GM12878 (cell line): Measurements from ENCODE around the gene APOC1.

ENCODE experiments used
- BHLHE40 ChIP-seq, 2 experiments: fragments of 450-650 bp in 1 of 2; IDR thresholded peaks; 2 replicates each; pipeline ENCODE4 v1.6.1; 2011 to 2017; ENCODE audit warnings: low read depth in 2 of 2, borderline replicate concordance in 1 of 2, improper control_type of control experiment in 1 of 2, low read length in 1 of 2, mild to moderate bottlenecking in 1 of 2
- ETV6 ChIP-seq, 2 experiments: fragments of 450-650 bp in 1 of 2; IDR thresholded peaks in 1 of 2; conservative IDR thresholded peaks in 1 of 2; 2 replicates each; pipeline ENCODE4 v1.6.1; 2014; ENCODE audit warnings: antibody characterized with exemption in 1 of 2, borderline replicate concordance in 1 of 2, low read depth in 1 of 2, mild to moderate bottlenecking in 1 of 2, moderate library complexity in 1 of 2
- NFYB ChIP-seq: IDR thresholded peaks from 2 replicates; pipeline ENCODE4 v1.6.1; 2011; ENCODE audit warnings: low read depth, mild to moderate bottlenecking, low read length, improper control_type of control experiment, moderate library complexity; ENCODE audit not compliant: insufficient read depth
- NR2C2 ChIP-seq: IDR thresholded peaks from 2 replicates; pipeline ENCODE4 v1.6.1; 2011; ENCODE audit warnings: borderline replicate concordance, low read depth; ENCODE audit not compliant: control insufficient read depth, insufficient read length
- POLR2A ChIP-seq: IDR thresholded peaks from 2 replicates; pipeline ENCODE4 v1.6.1; 2011; ENCODE audit warnings: low read depth, mild to moderate bottlenecking, low read length
- POLR2AphosphoS5 ChIP-seq: IDR thresholded peaks from 2 replicates; pipeline ENCODE4 v1.6.1; 2011; ENCODE audit warnings: mild to moderate bottlenecking, low read length, inconsistent platforms
- TBL1XR1 ChIP-seq: IDR thresholded peaks from 2 replicates; pipeline ENCODE4 v1.6.1; 2012; ENCODE audit warnings: low read depth, low read length, improper control_type of control experiment
- TCF12 ChIP-seq: IDR thresholded peaks from 2 replicates; pipeline ENCODE4 v1.6.1; 2011; ENCODE audit warnings: low read depth, mild to moderate bottlenecking, low read length
- TF ChIP-seq, protein P1 (sequence below), 3 experiments: IDR thresholded peaks in 2 of 3; conservative IDR thresholded peaks in 1 of 3; 2 replicates each; pipeline ENCODE4 v1.5.1; 2011; ENCODE audit warnings: low read depth in 3 of 3, low read length in 3 of 3, mild to moderate bottlenecking in 3 of 3, control low read depth in 2 of 3, moderate library complexity in 2 of 3, inconsistent platforms in 1 of 3, mixed read lengths in 1 of 3; ENCODE audit not compliant: control insufficient read depth in 2 of 3, insufficient read depth in 1 of 3; ENCODE audit errors: extremely low read depth in 1 of 3

DNA sequence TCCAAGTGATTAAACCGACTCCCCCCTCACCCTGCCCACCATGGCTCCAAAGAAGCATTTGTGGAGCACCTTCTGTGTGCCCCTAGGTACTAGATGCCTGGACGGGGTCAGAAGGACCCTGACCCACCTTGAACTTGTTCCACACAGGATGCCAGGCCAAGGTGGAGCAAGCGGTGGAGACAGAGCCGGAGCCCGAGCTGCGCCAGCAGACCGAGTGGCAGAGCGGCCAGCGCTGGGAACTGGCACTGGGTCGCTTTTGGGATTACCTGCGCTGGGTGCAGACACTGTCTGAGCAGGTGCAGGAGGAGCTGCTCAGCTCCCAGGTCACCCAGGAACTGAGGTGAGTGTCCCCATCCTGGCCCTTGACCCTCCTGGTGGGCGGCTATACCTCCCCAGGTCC, 6.8 kb upstream of the APOC1 start:
- TF ChIP-seq POLR2AphosphoS5 = no peak
- TF ChIP-seq, protein P1, sequence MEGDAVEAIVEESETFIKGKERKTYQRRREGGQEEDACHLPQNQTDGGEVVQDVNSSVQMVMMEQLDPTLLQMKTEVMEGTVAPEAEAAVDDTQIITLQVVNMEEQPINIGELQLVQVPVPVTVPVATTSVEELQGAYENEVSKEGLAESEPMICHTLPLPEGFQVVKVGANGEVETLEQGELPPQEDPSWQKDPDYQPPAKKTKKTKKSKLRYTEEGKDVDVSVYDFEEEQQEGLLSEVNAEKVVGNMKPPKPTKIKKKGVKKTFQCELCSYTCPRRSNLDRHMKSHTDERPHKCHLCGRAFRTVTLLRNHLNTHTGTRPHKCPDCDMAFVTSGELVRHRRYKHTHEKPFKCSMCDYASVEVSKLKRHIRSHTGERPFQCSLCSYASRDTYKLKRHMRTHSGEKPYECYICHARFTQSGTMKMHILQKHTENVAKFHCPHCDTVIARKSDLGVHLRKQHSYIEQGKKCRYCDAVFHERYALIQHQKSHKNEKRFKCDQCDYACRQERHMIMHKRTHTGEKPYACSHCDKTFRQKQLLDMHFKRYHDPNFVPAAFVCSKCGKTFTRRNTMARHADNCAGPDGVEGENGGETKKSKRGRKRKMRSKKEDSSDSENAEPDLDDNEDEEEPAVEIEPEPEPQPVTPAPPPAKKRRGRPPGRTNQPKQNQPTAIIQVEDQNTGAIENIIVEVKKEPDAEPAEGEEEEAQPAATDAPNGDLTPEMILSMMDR (IDR thresholded peaks at IDR 0.05 in 2 of 3, conservative IDR thresholded peaks at IDR 0.05 in 1 of 3; ENCODE audit: control insufficient read depth in 2 of 3, extremely low read depth in 1 of 3, insufficient read depth in 1 of 3, low read depth in 3 of 3, low read length in 3 of 3) = no peak
- no peak for TF ChIP-seq NR2C2
- no peak for TF ChIP-seq ETV6 (conservative IDR thresholded peaks at IDR 0.05 in 1 of 2, IDR thresholded peaks at IDR 0.05 in 1 of 2; ENCODE audit: borderline replicate concordance in 1 of 2, low read depth in 1 of 2)
- TF ChIP-seq NFYB = no peak
- TF ChIP-seq POLR2A = no peak
- TF ChIP-seq BHLHE40 (IDR thresholded peaks at IDR 0.05; ENCODE audit: borderline replicate concordance in 1 of 2, low read depth in 2 of 2, low read length in 1 of 2) = no peak
- no peak for TF ChIP-seq TCF12
- no peak for TF ChIP-seq TBL1XR1
